GM12878 (cell line): ENCODE measurements around the gene ACE. TPM values are rescaled to one million over a fixed set of nuclear protein-coding genes. Genes with fewer than 3 reads are reported as not detected.

Source experiments
- ATAC-seq: fragments of 200-7000 bp; cut with Tn5 transposase; 3 replicates; pipeline ENCODE4 v1.9.1; 2020; ENCODE audit warnings: mild to moderate bottlenecking, moderate library complexity
- BruUV-seq: library from RNA; stranded (reverse); fragments of 400-500 nt; replicated peaks from 2 replicates; lab custom pipeline; 2021; lab: Mats Ljungman, UMichigan
- CTCF ChIA-PET: fragments of 300-600 bp; sonication (Branson Sonifier 250); formaldehyde crosslinking; extraction: SDS; loops from one replicate; lab custom pipeline; 2021; ENCODE audit warnings: inconsistent platforms; lab: Yijun Ruan, JAX
- POLR2A ChIA-PET: fragments of 350-600 bp; formaldehyde crosslinking; extraction: SDS; loops from one replicate; lab custom pipeline; 2021; ENCODE audit warnings: inconsistent platforms; lab: Charles Lee
- RAD21 ChIA-PET: fragments of 300-600 bp; sonication (Branson Sonifier 250); formaldehyde crosslinking; loops from one replicate; lab custom pipeline; 2023; ENCODE audit warnings: antibody characterized with exemption; ENCODE audit not compliant: unreplicated experiment; lab: Charles Lee
- SMC1A ChIA-PET: fragments of 300-600 bp; sonication (Branson Sonifier 250); formaldehyde crosslinking; loops from one replicate; lab custom pipeline; 2023; ENCODE audit not compliant: unreplicated experiment, uncharacterized antibody; lab: Charles Lee
- DNase-seq: peaks from one replicate; pipeline ENCODE4 v3.0.0-alpha.2; 2011; ENCODE audit warnings: low read depth, low spot score
- FAIRE-seq: peaks from 3 replicates; lab custom pipeline; 2011; peaks lifted over from hg19 to GRCh38; lab: Jason Lieb, UNC
- H2AFZ ChIP-seq: 2 replicates; pipeline ENCODE4 v1.6.0; 2011; ENCODE audit warnings: low read depth, low read length, control low read depth; ENCODE audit not compliant: control insufficient read depth
- H3K27ac ChIP-seq: 2 replicates; pipeline ENCODE4 v1.5.1; 2011; ENCODE audit warnings: control low read depth; ENCODE audit not compliant: control insufficient read depth, insufficient read depth
- H3K27me3 ChIP-seq, 2 experiments: replicated peaks in 1 of 2; 2 replicates each; pipeline versions ENCODE4 v1.6.0 to v1.6.1; 2011; ENCODE audit warnings: low read length in 1 of 2; ENCODE audit not compliant: control insufficient read depth in 2 of 2, insufficient read depth in 2 of 2
- H3K36me3 ChIP-seq, 2 experiments: 2 replicates each; pipeline ENCODE4 v1.5.1; 2011; ENCODE audit warnings: low read length in 1 of 2; ENCODE audit not compliant: control insufficient read depth in 2 of 2, insufficient read depth in 2 of 2
- H3K4me1 ChIP-seq: 2 replicates; pipeline ENCODE4 v1.6.1; 2011; ENCODE audit warnings: mild to moderate bottlenecking, low read length, moderate library complexity, mixed read lengths; ENCODE audit not compliant: control insufficient read depth, insufficient read depth
- H3K4me2 ChIP-seq: 2 replicates; pipeline ENCODE4 v1.6.0; 2011; ENCODE audit warnings: control low read depth; ENCODE audit not compliant: control insufficient read depth, insufficient read depth
- H3K4me3 ChIP-seq: fragments of 200-600 bp; sonication (generic); 2 replicates; pipeline ENCODE4 v1.5.1; 2016
- H3K79me2 ChIP-seq: 2 replicates; pipeline ENCODE4 v1.6.0; 2011; ENCODE audit warnings: low read length; ENCODE audit not compliant: control insufficient read depth, insufficient read depth
- H3K9ac ChIP-seq: 2 replicates; pipeline ENCODE4 v1.8.0; 2011; ENCODE audit warnings: low read length, control low read depth, mixed read lengths; ENCODE audit not compliant: control insufficient read depth, insufficient read depth
- H3K9me3 ChIP-seq: replicated peaks from 3 replicates; pipeline ENCODE4 v1.5.1; 2011; ENCODE audit warnings: mild to moderate bottlenecking, low read length; ENCODE audit not compliant: control insufficient read depth, insufficient read depth
- H4K20me1 ChIP-seq: 2 replicates; pipeline ENCODE4 v1.6.0; 2011; ENCODE audit not compliant: control insufficient read depth, insufficient read depth
- EED ChIP-seq: sonication (generic); IDR thresholded peaks from 2 replicates; pipeline ENCODE4 v1.6.1; 2016; ENCODE audit warnings: antibody characterized with exemption, low read depth
- ELK1 ChIP-seq: IDR thresholded peaks from 2 replicates; pipeline ENCODE4 v1.6.1; 2012; ENCODE audit warnings: low read depth, low read length, improper control_type of control experiment
- ETV6 ChIP-seq, 2 experiments: fragments of 450-650 bp in 1 of 2; IDR thresholded peaks in 1 of 2; conservative IDR thresholded peaks in 1 of 2; 2 replicates each; pipeline ENCODE4 v1.6.1; 2014; ENCODE audit warnings: antibody characterized with exemption in 1 of 2, borderline replicate concordance in 1 of 2, low read depth in 1 of 2, mild to moderate bottlenecking in 1 of 2, moderate library complexity in 1 of 2
- HCFC1 ChIP-seq: fragments of 150-350 bp; IDR thresholded peaks from 2 replicates; pipeline ENCODE4 v1.6.1; 2014; ENCODE audit warnings: low read length
- IRF5 ChIP-seq: fragments of 450-650 bp; IDR thresholded peaks from 2 replicates; pipeline ENCODE4 v1.6.1; 2017; ENCODE audit warnings: borderline replicate concordance
- PAX5 ChIP-seq: IDR thresholded peaks from 2 replicates; pipeline ENCODE4 v1.6.1; 2011; ENCODE audit warnings: low read depth, low read length, borderline replicate concordance
- RCOR1 ChIP-seq: conservative IDR thresholded peaks from 2 replicates; pipeline ENCODE4 v1.6.1; 2012; ENCODE audit warnings: low read depth, low read length, improper control_type of control experiment
- WGBS: methylation state at CpG from one replicate; pipeline ENCODE4 v1.1.6; 2016; ENCODE audit warnings: low lambda C conversion rate; ENCODE audit not compliant: insufficient replicate concordance, insufficient coverage; ENCODE audit errors: missing lambda C conversion rate; 5-methylcytosine and 5-hydroxymethylcytosine counted together
- in situ Hi-C: fragments of 300-500 bp; cut with MboI; formaldehyde crosslinking; loops from 9 replicates; pipeline ENCODE4 v1.14.3; 2018; ENCODE audit warnings: mixed read lengths
- intact Hi-C: fragments of 100-400 bp; cut with micrococcal nuclease; formaldehyde crosslinking; loops from one replicate; pipeline ENCODE4 v1.14.2; 2022; ENCODE audit not compliant: unreplicated experiment
- polyA plus RNA-seq, 11 experiments: library from polyadenylated mRNA; depleted of rRNA in 4 of 11; unstranded in 6 of 11; stranded (reverse) in 5 of 11; fragments of >200 nt; fragmentation: Nextera tagmentation in 4 of 11; fragmentation: Illumina TruSeq in 1 of 11; extraction: Ambion mirVana in 4 of 11; extraction: Trizol in 1 of 11; gene quantifications; 1 replicate in 1 of 11; 2 replicates in 10 of 11; pipeline versions ENCODE4 v1.2.1 to v1.2.3, GENCODE V29; 2011 to 2016; ENCODE audit warnings: inconsistent platforms in 2 of 11, missing spikeins in 2 of 11, low read depth in 1 of 11
- total RNA-seq, 4 experiments: library from RNA; depleted of rRNA in 3 of 4; stranded (reverse); fragments of >200 nt in 3 of 4; fragmentation: Illumina TruSeq in 1 of 4; extraction: Trizol in 1 of 4; gene quantifications; 2 replicates each; pipeline versions ENCODE4 v1.2.1 to v1.2.3, GENCODE V29; 2013 to 2021

Gene ACE
- total and polyA plus RNA-seq, 10 of the 15 experiments (the other 5 are each of a cell fraction or from before 2014, with no cell fraction given), result 0.46 TPM; not detected in 9

- no peak overlapping the region for H3K9ac ChIP-seq
- TF ChIP-seq EED, result no peak
- no peak for TF ChIP-seq PAX5
- TF ChIP-seq HCFC1, result no peak
- TF ChIP-seq ETV6 (conservative IDR thresholded peaks at IDR 0.05 in 1 of 2, IDR thresholded peaks at IDR 0.05 in 1 of 2; ENCODE audit: borderline replicate concordance in 1 of 2, low read depth in 1 of 2), result no peak
- TF ChIP-seq RCOR1, result no peak
- TF ChIP-seq IRF5, result no peak
- TF ChIP-seq ELK1, result no peak
- TF ChIP-seq, all 136 proteins: peak for 0
- RAD21 ChIA-PET, result interaction anchor here (1.6 kb wide), 1 partner anchor 62 kb away, joined by 4 read pairs; no protein-coding TSS in a partner anchor
- no peaks in the 10 kb centered on the region for H3K9me3 ChIP-seq
- H3K4me3 ChIP-seq, result no peak overlapping the region
- H2AFZ ChIP-seq, result no peak overlapping the region
- H3K27me3 ChIP-seq, result peaks cover 0 to 1% of the 10 kb centered on the region in 2 experiments; a peak in 2 of 4 replicates
- no peaks in the 10 kb centered on the region for H3K79me2 ChIP-seq
- ATAC-seq, result no peak
- H3K4me2 ChIP-seq, result no peak overlapping the region
- no peaks in the 10 kb centered on the region for H3K4me1 ChIP-seq
- 45% methylated on average over 11 of the region's 11 CpGs for WGBS
- in situ Hi-C loops, result no loop called here
- no peak for DNase-seq
- SMC1A ChIA-PET, result interaction anchor here (1.0 to 1.8 kb wide), 3 partner anchors 9 to 25 kb away, joined by 3 to 5 read pairs (median 4); no protein-coding TSS in a partner anchor
- CTCF ChIA-PET, result interaction anchor here (0.6 to 1.3 kb wide), 4 partner anchors 8 to 464 kb away, joined by 3 to 8 read pairs (median 4); no protein-coding TSS in a partner anchor
- FAIRE-seq, result no peak
- no peaks in the 10 kb centered on the region for H4K20me1 ChIP-seq
- POLR2A ChIA-PET, result no interaction called here
- no peaks in the 10 kb centered on the region for H3K36me3 ChIP-seq
- intact Hi-C loops, result no loop called here
- no TSS peak for BruUV-seq
- H3K27ac ChIP-seq, result no peak overlapping the region
Observed at GRCh38 chr17:63487014-63487339, 10.1 kb downstream of the ACE start.
